Tibial nerve (tissue), 4 donors: ENCODE measurements around the gene VMP1. TPM values are rescaled to one million over a fixed set of nuclear protein-coding genes. Genes with fewer than 3 reads are reported as not detected.
"Not testable (repeated sequence)": the region's sequence is repeated elsewhere in the genome, so short reads cannot be mapped to it uniquely, and the experiment has no call there.

ENCODE experiments used
- DNase-seq, 2 donors: peaks; one replicate each; pipeline ENCODE4 v3.0.0-alpha.2; 2019; ENCODE audit warnings: low spot score in 2 of 2
- H3K27ac ChIP-seq, 4 donors: fragments of 200-600 bp; sonication (generic) in 3 of 4; one replicate each; pipeline ENCODE4 v1.5.1; 2017 to 2019; ENCODE audit warnings: mild to moderate bottlenecking in 1 of 4
- H3K27me3 ChIP-seq, 2 donors: fragments of 200-600 bp; sonication (generic) in 1 of 2; one replicate each; pipeline versions ENCODE4 v1.5.1 to v1.6.0; 2017 to 2019
- H3K36me3 ChIP-seq, 3 donors: fragments of 200-600 bp; sonication (generic); one replicate each; pipeline ENCODE4 v1.5.1; 2018 to 2019
- H3K4me1 ChIP-seq, 4 donors: fragments of 200-600 bp; sonication (generic) in 3 of 4; one replicate each; pipeline ENCODE4 v1.5.1; 2017 to 2019
- H3K4me3 ChIP-seq, 4 donors: fragments of 200-600 bp; sonication (generic) in 3 of 4; one replicate each; pipeline ENCODE4 v1.5.1; 2017 to 2019; ENCODE audit warnings: mild to moderate bottlenecking in 1 of 4, moderate library complexity in 1 of 4
- H3K9me3 ChIP-seq, 4 donors: fragments of 200-600 bp; sonication (generic) in 3 of 4; one replicate each; pipeline ENCODE4 v1.5.1; 2017 to 2019
- CTCF ChIP-seq, 5 experiments: fragments of 200-600 bp in 3 of 5; fragments of 450-650 bp in 2 of 5; sonication (generic) in 3 of 5; IDR thresholded peaks; one replicate each; pipeline ENCODE4 v1.5.1; 2016 to 2019; ENCODE audit warnings: antibody characterized with exemption in 5 of 5, mild to moderate bottlenecking in 3 of 5, moderate library complexity in 2 of 5
- EP300 ChIP-seq, 2 donors: sonication (generic); formaldehyde crosslinking; IDR thresholded peaks; one replicate each; pipeline ENCODE4 v1.6.1; 2017; ENCODE audit warnings: antibody characterized with exemption in 2 of 2, mild to moderate bottlenecking in 1 of 2
- POLR2A ChIP-seq, 2 donors: fragments of 450-650 bp; IDR thresholded peaks; one replicate each; pipeline ENCODE4 v1.6.1; 2017; ENCODE audit warnings: antibody characterized with exemption in 2 of 2, mild to moderate bottlenecking in 2 of 2, moderate library complexity in 2 of 2
- WGBS, 2 donors: methylation state at CpG; one replicate each; pipeline ENCODE4 v1.1.5; 2018; 5-methylcytosine and 5-hydroxymethylcytosine counted together
- total RNA-seq, 4 donors: library from RNA; depleted of rRNA; stranded (reverse); fragments of >200 nt; gene quantifications; one replicate each; pipeline ENCODE4 v1.1.0, GENCODE V29; 2016

VMP1 gene
- total RNA-seq, 4 donors from 2014 or later, result 113 to 427 (median 203) TPM

DNA sequence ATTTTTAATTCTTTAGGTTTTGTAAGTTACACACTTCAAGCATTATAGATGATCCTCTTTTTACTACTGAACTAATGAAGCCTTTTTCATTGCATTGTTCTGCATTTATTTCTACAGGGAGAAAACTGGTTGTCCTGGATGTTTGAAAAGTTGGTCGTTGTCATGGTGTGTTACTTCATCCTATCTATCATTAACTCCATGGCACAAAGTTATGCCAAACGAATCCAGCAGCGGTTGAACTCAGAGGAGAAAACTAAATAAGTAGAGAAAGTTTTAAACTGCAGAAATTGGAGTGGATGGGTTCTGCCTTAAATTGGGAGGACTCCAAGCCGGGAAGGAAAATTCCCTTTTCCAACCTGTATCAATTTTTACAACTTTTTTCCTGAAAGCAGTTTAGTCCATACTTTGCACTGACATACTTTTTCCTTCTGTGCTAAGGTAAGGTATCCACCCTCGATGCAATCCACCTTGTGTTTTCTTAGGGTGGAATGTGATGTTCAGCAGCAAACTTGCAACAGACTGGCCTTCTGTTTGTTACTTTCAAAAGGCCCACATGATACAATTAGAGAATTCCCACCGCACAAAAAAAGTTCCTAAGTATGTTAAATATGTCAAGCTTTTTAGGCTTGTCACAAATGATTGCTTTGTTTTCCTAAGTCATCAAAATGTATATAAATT lies 132.3 kb downstream of the VMP1 start:
- H3K4me1 ChIP-seq, result peaks cover 0 to 52% (median 17%) of the 10 kb centered on the region in 4 donors
- peak overlapping the region; percentile 40 to 75 (median 64) for H3K4me3 ChIP-seq
- WGBS, 2 donors, result 22 to 23% methylated on average over 6 of the region's 6 CpGs
- no peaks in the 10 kb centered on the region for H3K27me3 ChIP-seq
- no peaks in the 10 kb centered on the region for H3K9me3 ChIP-seq
- H3K36me3 ChIP-seq, result peaks cover 0 to 15% (median 0%) of the 10 kb centered on the region in 3 donors
- peak in 1 of 2 donors; percentile 71 for TF ChIP-seq EP300 (IDR thresholded peaks at IDR 0.05)
- no peak for TF ChIP-seq CTCF (IDR thresholded peaks at IDR 0.05)
- H3K27ac ChIP-seq, result peak overlapping the region; percentile 90 to 99 (median 94)
- no peak for DNase-seq

DNA sequence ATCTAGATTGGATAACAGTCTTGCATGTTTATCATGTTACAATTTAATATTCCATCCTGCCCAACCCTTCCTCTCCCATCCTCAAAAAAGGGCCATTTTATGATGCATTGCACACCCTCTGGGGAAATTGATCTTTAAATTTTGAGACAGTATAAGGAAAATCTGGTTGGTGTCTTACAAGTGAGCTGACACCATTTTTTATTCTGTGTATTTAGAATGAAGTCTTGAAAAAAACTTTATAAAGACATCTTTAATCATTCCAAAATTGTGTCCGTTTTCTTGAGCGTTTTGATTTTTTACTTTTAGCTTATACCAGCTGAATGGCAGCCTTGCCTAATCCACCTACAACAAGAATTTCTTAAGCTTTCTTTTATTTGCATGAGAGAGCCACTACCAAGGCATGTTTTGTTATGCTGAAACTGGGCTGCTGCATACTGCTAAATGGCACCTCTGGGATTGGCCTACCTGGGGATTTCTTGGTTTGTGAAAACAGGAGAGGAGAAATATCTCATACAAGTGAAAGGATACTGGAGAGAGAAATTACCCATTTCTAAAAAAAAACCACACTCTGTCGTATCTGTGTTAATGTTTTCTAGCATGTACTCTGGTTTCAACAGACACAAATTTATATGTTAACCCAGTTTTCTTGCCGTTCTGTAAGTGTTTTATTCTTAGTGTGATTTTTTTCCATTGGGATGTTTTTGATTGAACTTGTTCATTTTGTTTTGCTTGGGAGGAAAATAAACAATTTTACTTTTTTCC lies 133.1 kb downstream of the VMP1 start:
- DNase-seq, result no peak
- no peaks in the 10 kb centered on the region for H3K9me3 ChIP-seq
- H3K27me3 ChIP-seq, result no peaks in the 10 kb centered on the region
- peak overlapping the region; percentile 90 to 99 (median 94) for H3K27ac ChIP-seq
- WGBS, 2 donors, result 14 to 22% methylated on average over 4 of the region's 4 CpGs
- H3K36me3 ChIP-seq, result peaks cover 0 to 15% (median 0%) of the 10 kb centered on the region in 3 donors
- H3K4me1 ChIP-seq, result peaks cover 0 to 59% (median 23%) of the 10 kb centered on the region in 4 donors
- no peak for TF ChIP-seq POLR2A (IDR thresholded peaks at IDR 0.05)
- peak in 1 of 2 donors; percentile 57 for TF ChIP-seq EP300 (IDR thresholded peaks at IDR 0.05)
- peak in 1 of 5 experiments; percentile 1 for TF ChIP-seq CTCF (IDR thresholded peaks at IDR 0.05)
- peak overlapping the region; percentile 40 to 75 (median 64) for H3K4me3 ChIP-seq

DNA sequence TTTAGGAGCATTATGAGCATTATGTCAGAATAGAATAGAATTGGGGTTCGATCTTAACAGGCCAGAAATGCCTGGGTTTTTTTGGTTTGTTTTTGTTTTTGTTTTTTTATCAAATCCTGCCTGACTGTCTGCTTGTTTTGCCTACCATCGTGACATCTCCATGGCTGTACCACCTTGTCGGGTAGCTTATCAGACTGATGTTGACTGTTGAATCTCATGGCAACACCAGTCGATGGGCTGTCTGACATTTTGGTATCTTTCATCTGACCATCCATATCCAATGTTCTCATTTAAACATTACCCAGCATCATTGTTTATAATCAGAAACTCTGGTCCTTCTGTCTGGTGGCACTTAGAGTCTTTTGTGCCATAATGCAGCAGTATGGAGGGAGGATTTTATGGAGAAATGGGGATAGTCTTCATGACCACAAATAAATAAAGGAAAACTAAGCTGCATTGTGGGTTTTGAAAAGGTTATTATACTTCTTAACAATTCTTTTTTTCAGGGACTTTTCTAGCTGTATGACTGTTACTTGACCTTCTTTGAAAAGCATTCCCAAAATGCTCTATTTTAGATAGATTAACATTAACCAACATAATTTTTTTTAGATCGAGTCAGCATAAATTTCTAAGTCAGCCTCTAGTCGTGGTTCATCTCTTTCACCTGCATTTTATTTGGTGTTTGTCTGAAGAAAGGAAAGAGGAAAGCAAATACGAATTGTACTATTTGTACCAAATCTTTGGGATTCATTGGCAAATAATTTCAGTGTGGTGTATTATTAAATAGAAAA lies 133.8 kb downstream of the VMP1 start:
- not testable (repeated sequence) for DNase-seq
- WGBS, 2 donors, result 34 to 40% methylated on average over 7 of the region's 7 CpGs
- H3K4me1 ChIP-seq, result peaks cover 0 to 67% (median 26%) of the 10 kb centered on the region in 4 donors

DNA sequence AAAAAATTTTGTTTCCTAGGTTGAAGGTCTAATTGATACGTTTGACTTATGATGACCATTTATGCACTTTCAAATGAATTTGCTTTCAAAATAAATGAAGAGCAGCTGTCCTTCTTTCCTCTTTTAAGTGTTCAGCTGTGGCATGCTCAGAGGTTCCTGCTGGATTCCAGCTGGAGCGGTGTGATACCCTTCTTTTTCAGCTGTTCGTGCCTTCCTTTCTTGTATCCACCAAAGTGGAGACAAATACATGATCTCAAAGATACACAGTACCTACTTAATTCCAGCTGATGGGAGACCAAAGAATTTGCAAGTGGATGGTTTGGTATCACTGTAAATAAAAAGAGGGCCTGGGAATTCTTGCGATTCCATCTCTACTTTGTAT lies 134.4 kb downstream of the VMP1 start:
- Histone ChIP-seq H3K4me3 (peak overlapping the region in 3 of 4 donors; percentile 40 to 75 (median 64)), H3K36me3 (peaks cover 0 to 15% (median 0%) of the 10 kb centered on the region in 3 donors), H3K4me1 (peaks cover 0 to 68% (median 25%) of the 10 kb centered on the region in 4 donors), H3K27ac (peak overlapping the region in 3 of 4 donors; percentile 90 to 99 (median 97))
- not testable (repeated sequence) for DNase-seq, H3K27me3 ChIP-seq, H3K9me3 ChIP-seq
- 74 to 75% methylated on average over 4 of the region's 4 CpGs for WGBS, 2 donors

More for the DNA sequence above, 133.8 kb downstream of the VMP1 start:
- H3K27me3 ChIP-seq, H3K9me3 ChIP-seq: not testable (repeated sequence)
- peak overlapping the region; percentile 90 to 99 (median 94) for H3K27ac ChIP-seq
- peaks cover 0 to 15% (median 0%) of the 10 kb centered on the region in 3 donors for H3K36me3 ChIP-seq
- TF ChIP-seq EP300 (IDR thresholded peaks at IDR 0.05), result peak in 1 of 2 donors; percentile 85
- peak overlapping the region; percentile 40 to 75 (median 64) for H3K4me3 ChIP-seq

DNA sequence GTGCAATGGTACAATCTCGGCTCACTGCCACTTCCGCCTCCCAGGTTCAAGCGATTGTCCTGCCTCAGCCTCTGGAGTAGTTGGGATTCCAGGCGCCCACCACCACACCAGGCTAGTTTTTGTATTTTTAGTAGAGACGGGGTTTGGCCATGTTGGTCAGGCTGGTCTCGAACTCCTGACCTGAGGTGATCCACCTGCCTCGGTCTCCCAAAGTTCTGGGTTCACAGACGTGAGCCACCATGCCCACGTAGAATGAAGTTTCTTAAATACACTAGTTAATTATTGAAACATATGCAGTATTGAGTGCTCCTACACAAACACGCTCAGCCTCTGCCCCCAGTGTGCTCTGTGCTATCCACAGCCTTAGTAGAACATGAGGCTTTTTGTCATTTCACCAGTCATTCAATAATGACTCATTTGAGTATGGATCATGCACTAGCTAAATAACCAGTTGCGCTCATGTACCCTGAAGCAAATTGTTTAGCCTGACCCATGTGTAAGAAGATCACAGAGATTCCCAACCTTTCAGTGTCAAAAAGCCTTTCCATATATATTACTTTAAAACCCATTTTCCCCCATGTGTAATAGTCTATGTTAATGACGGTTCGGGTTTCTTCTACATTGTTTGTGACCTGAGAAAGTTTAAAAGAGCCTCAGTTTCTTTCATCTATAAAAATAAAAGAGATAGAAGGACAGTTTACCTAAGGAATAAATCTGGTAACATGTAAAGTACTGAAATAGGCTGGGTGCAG lies 135.6 kb downstream of the VMP1 start:
- DNase-seq, result peak in 1 of 2 donors; percentile 28
- Histone ChIP-seq H3K27ac (peak overlapping the region in 3 of 4 donors; percentile 90 to 99 (median 97)), H3K36me3 (peaks cover 0 to 15% (median 0%) of the 10 kb centered on the region in 3 donors), H3K27me3 (no peaks in the 10 kb centered on the region), H3K9me3 (no peaks in the 10 kb centered on the region), H3K4me3 (peak overlapping the region in 1 of 4 donors; percentile 3), H3K4me1 (peaks cover 0 to 75% (median 28%) of the 10 kb centered on the region in 4 donors)
- TF ChIP-seq EP300 (IDR thresholded peaks at IDR 0.05) (peak in 1 of 2 donors; percentile 77), POLR2A (IDR thresholded peaks at IDR 0.05) (peak; percentile 33 to 38), CTCF (IDR thresholded peaks at IDR 0.05) (no peak)
- 64 to 70% methylated on average over 13 of the region's 13 CpGs for WGBS, 2 donors
